HL-60/S4 treated with retinoic acid at 250 ng/mL for 4 days and 3 days (cell line): Measurements from ENCODE around the gene TRIM4.

ENCODE experiments used
- in situ Hi-C: fragments of 300-500 bp; cut with MboI; formaldehyde crosslinking; loops from 2 replicates; pipeline ENCODE4 v1.7.0; 2022; ENCODE audit warnings: low sequenced_read_pairs

The TRIM4 gene

GRCh38 chr7:99848420-99849216, 70.7 kb downstream of the TRIM4 start:
- in situ Hi-C loops: no loop called here

- in situ Hi-C loops: no loop called here
These were observed 75.0 kb downstream of the TRIM4 start for GRCh38 chr7:99844328-99844727.

- in situ Hi-C loops: no loop called here
These were observed 75.5 kb downstream of the TRIM4 start for GRCh38 chr7:99843808-99844207.

- in situ Hi-C loops: no loop called here
These were observed 76.4 kb downstream of the TRIM4 start for GRCh38 chr7:99842926-99843325.
